Measurements from ENCODE around the gene PBRM1. TPM values are rescaled to one million over a fixed set of nuclear protein-coding genes. Genes with fewer than 3 reads are reported as not detected.
A peak's percentile ranks its signal among the peaks of the same experiment; 100 is the strongest.

PBRM1 gene
- total and polyA plus RNA-seq, 2 of the 13 experiments (the other 11 are each of a cell fraction or from before 2014, with no cell fraction given), result 10.9 to 33.2 TPM

- TF ChIP-seq TRIM22 (IDR thresholded peaks at IDR 0.05) (no peak), PITX1 (CRISPR knock-in tag; IDR thresholded peaks at IDR 0.05) (no peak), ZNF773 (CRISPR knock-in tag; IDR thresholded peaks at IDR 0.05; ENCODE audit: borderline replicate concordance) (no peak), ZNF569 (CRISPR knock-in tag; IDR thresholded peaks at IDR 0.05; ENCODE audit: borderline replicate concordance) (0 out of 2 replicates have a peak, but pooled peaks have one; percentile 53), ZNF10 (CRISPR knock-in tag; IDR thresholded peaks at IDR 0.05; ENCODE audit: borderline replicate concordance, low read depth) (no peak), ZBTB21 (CRISPR knock-in tag; IDR thresholded peaks at IDR 0.05) (no peak), KAT2B (IDR thresholded peaks at IDR 0.05; ENCODE audit: borderline replicate concordance, low read depth, low read length) (no peak), ZNF850 (CRISPR knock-in tag; conservative IDR thresholded peaks at IDR 0.05) (no peak), HHEX (CRISPR knock-in tag; IDR thresholded peaks at IDR 0.05) (no peak), ZNF883 (CRISPR knock-in tag; IDR thresholded peaks at IDR 0.05; ENCODE audit: not compliant biosample characterization) (peak; percentile 50), ZNF207 (IDR thresholded peaks at IDR 0.05; ENCODE audit: borderline replicate concordance) (no peak), CCAR2 (optimal IDR thresholded peaks at IDR 0.05; ENCODE audit: low read depth, low read length) (no peak), GMEB2 (CRISPR knock-in tag; IDR thresholded peaks at IDR 0.05; ENCODE audit: low read depth) (no peak), REL (CRISPR knock-in tag; conservative IDR thresholded peaks at IDR 0.05) (no peak), MTERF4 (CRISPR knock-in tag; IDR thresholded peaks at IDR 0.05) (peak; percentile 78), REPIN1 (CRISPR knock-in tag; IDR thresholded peaks at IDR 0.05; ENCODE audit: borderline replicate concordance, low read depth) (no peak), IKZF1 (IDR thresholded peaks at IDR 0.05) (no peak), ZNF782 (CRISPR knock-in tag; IDR thresholded peaks at IDR 0.05; ENCODE audit: borderline replicate concordance) (no peak; the same call in 1 of the 2 replicates), ZNF446 (CRISPR knock-in tag; IDR thresholded peaks at IDR 0.05) (no peak; the same call in 1 of the 2 replicates), ZBTB4 (CRISPR knock-in tag; IDR thresholded peaks at IDR 0.05; ENCODE audit: borderline replicate concordance) (no peak), ZNF253 (CRISPR knock-in tag; IDR thresholded peaks at IDR 0.05; ENCODE audit: borderline replicate concordance) (no peak), SAFB2 (CRISPR knock-in tag; IDR thresholded peaks at IDR 0.05; ENCODE audit: borderline replicate concordance, low read depth) (no peak), ESRRA (CRISPR knock-in tag; IDR thresholded peaks at IDR 0.05; ENCODE audit: low read depth) (no peak)
Observed at GRCh38 chr3:52534281-52535183, 151.2 kb downstream of the PBRM1 start (continued).
